SU-DHL-6 (cell line): Measurements from ENCODE around the gene NUP88.

Source experiments
- H2AFZ ChIP-seq: fragments of 200-600 bp; sonication (generic); 2 replicates; pipeline ENCODE4 v1.6.1; 2014; ENCODE audit warnings: low read depth, mild to moderate bottlenecking, moderate library complexity, mixed read lengths, antibody characterized with exemption, low read length; ENCODE audit not compliant: severe bottlenecking
- H3F3A ChIP-seq: fragments of 200-600 bp; shearing (Covaris generic); 2 replicates; pipeline ENCODE4 v1.6.0; 2016; ENCODE audit warnings: antibody characterized with exemption, mild to moderate bottlenecking; ENCODE audit not compliant: insufficient read depth
- H3K27ac ChIP-seq: fragments of 200-600 bp; sonication (generic); 2 replicates; pipeline ENCODE4 v1.5.1; 2016; ENCODE audit warnings: low read depth, mild to moderate bottlenecking, low read length, moderate library complexity, mixed read lengths
- H3K27me3 ChIP-seq: fragments of 200-600 bp; sonication (generic), shearing (Covaris generic); 2 replicates; pipeline ENCODE4 v1.6.0; 2014; ENCODE audit warnings: mild to moderate bottlenecking, low read length
- H3K36me3 ChIP-seq: fragments of 200-600 bp; sonication (generic); 2 replicates; pipeline ENCODE4 v1.6.1; 2014; ENCODE audit warnings: mild to moderate bottlenecking, low read length, mixed read lengths
- H3K4me2 ChIP-seq: fragments of 300-600, 200-600 bp; shearing (Covaris generic), sonication (generic); 2 replicates; pipeline ENCODE4 v1.6.0; 2014; ENCODE audit warnings: low read length, low read depth, mild to moderate bottlenecking; ENCODE audit not compliant: poor library complexity, severe bottlenecking
- H3K4me3 ChIP-seq: fragments of 200-600 bp; sonication (generic); 2 replicates; pipeline ENCODE4 v1.5.1; 2014; ENCODE audit warnings: antibody characterized with exemption, low read length, mild to moderate bottlenecking, mixed read lengths; ENCODE audit not compliant: insufficient read depth, poor library complexity, severe bottlenecking
- H3K79me2 ChIP-seq: fragments of 200-600 bp; sonication (generic); 2 replicates; pipeline ENCODE4 v1.6.1; 2014; ENCODE audit warnings: mild to moderate bottlenecking, low read length, moderate library complexity; ENCODE audit not compliant: insufficient read depth
- H3K9ac ChIP-seq: fragments of 200-600 bp; sonication (generic); 2 replicates; pipeline ENCODE4 v1.7.0; 2014; ENCODE audit warnings: mild to moderate bottlenecking, low read length
- H3K9me2 ChIP-seq: fragments of 200-600 bp; sonication (generic); replicated peaks from 2 replicates; pipeline ENCODE4 v1.6.1; 2014; ENCODE audit warnings: low read length; ENCODE audit not compliant: insufficient read depth
- H3K9me3 ChIP-seq: fragments of 200-600 bp; sonication (generic); 2 replicates; pipeline ENCODE4 v1.6.1; 2014; ENCODE audit warnings: low read length, mixed read lengths; ENCODE audit not compliant: insufficient read depth
- H4K20me1 ChIP-seq: fragments of 200-600 bp; sonication (generic); 2 replicates; pipeline ENCODE4 v1.6.1; 2014; ENCODE audit warnings: low read depth, mild to moderate bottlenecking, antibody characterized with exemption, low read length, moderate library complexity, mixed read lengths
- EZH2phosphoT487 ChIP-seq: fragments of 200-600 bp; sonication (generic), shearing (Covaris generic); conservative IDR thresholded peaks from 2 replicates; pipeline ENCODE4 v1.6.1; 2018; ENCODE audit warnings: mild to moderate bottlenecking, antibody characterized with exemption, low read length, moderate library complexity, mixed read lengths
- TF ChIP-seq, protein P1 (sequence below): fragments of 200-600 bp; sonication (generic); IDR thresholded peaks from one replicate; pipeline ENCODE4 v1.5.1; 2017; ENCODE audit warnings: antibody characterized with exemption, mild to moderate bottlenecking, low read length, moderate library complexity; ENCODE audit not compliant: insufficient read depth, poor library complexity, severe bottlenecking

NUP88 gene

DNA sequence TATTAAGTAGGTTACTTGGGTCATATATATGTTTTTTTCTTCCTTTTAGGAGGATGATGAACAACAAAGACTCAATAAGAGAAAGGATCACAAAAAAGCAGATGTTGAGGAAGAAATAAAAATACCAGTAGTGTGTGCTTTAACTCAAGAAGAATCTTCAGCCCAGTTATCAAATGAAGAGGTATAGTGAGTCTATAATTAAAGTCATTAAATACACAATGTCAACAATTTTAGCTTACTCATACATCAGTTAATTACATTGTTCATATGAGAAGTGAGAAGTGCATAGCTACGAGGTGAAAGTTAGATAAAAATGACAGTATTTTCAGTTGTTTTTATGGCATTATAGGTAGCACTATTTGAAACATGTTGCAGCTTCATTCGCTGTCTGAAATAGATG lies 65.2 kb downstream of the NUP88 start:
- Histone ChIP-seq H3K4me2 (no peak overlapping the region), H3K4me3 (no peak overlapping the region), H3K9me3 (no peaks in the 10 kb centered on the region), H3K27ac (no peak overlapping the region), H3K36me3 (peaks cover 21% of the 10 kb centered on the region; the same call in 1 of the 2 replicates), H3F3A (no peaks in the 10 kb centered on the region), H3K27me3 (no peaks in the 10 kb centered on the region), H2AFZ (no peak overlapping the region), H3K9ac (no peak overlapping the region), H3K79me2 (no peaks in the 10 kb centered on the region), H3K9me2 (no peaks in the 10 kb centered on the region), H4K20me1 (no peaks in the 10 kb centered on the region)
- TF ChIP-seq, protein P1, sequence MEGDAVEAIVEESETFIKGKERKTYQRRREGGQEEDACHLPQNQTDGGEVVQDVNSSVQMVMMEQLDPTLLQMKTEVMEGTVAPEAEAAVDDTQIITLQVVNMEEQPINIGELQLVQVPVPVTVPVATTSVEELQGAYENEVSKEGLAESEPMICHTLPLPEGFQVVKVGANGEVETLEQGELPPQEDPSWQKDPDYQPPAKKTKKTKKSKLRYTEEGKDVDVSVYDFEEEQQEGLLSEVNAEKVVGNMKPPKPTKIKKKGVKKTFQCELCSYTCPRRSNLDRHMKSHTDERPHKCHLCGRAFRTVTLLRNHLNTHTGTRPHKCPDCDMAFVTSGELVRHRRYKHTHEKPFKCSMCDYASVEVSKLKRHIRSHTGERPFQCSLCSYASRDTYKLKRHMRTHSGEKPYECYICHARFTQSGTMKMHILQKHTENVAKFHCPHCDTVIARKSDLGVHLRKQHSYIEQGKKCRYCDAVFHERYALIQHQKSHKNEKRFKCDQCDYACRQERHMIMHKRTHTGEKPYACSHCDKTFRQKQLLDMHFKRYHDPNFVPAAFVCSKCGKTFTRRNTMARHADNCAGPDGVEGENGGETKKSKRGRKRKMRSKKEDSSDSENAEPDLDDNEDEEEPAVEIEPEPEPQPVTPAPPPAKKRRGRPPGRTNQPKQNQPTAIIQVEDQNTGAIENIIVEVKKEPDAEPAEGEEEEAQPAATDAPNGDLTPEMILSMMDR = no peak
- no peak for TF ChIP-seq EZH2phosphoT487

DNA sequence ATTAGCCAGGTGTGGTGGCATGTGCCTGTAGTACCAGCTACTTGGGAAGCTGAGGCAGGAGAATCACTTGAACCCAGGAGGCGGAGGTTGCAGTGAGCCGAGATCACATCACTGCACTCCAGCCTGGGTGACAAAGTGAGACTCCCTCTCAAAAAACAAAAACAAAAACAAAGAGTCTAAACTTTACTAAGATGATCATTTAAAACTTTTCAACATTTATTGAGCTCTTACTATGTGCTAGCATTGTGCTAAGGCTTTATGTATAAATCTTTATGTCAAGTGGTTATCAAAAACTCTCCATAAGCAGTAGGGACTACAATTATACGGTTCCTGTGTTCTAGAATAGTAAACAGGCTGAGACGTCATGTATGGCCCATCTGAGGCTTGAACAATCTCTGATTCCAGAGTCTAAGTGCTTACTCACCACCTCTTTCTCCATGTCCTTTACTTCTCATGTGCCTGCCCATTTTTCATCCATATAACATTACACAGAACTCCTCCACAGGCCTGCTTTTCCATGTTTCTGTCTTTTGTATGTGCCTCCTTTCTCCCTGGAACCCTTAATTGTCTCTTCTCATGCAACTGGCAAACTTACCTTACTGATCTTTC lies 66.7 kb downstream of the NUP88 start:
- no peaks in the 10 kb centered on the region for H3K79me2 ChIP-seq
- peaks cover 23% of the 10 kb centered on the region; the same call in 1 of the 2 replicates for H3K36me3 ChIP-seq

DNA sequence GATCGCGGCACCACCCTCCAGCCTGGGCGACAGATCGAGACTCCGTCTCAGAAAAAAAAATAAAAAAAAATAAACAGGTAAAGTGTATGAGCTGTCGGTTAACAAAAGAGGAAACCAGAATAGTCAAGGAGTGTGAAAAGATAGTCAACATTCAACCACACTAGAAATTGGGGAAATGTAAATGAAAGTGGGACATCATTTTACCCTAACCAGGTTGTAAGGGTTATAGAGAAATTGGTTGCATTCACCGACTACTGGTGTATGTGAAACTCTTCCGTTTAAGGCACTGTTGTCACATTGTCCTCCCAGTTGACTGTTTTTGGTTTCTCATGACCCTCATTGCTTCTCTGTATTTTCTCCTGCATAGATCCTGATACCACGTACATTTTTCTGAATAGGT lies 74.5 kb downstream of the NUP88 start:
- Histone ChIP-seq H3K4me2 (no peak overlapping the region), H3K9me3 (no peaks in the 10 kb centered on the region), H3K79me2 (no peaks in the 10 kb centered on the region), H3F3A (no peaks in the 10 kb centered on the region), H4K20me1 (no peaks in the 10 kb centered on the region), H2AFZ (no peak overlapping the region), H3K27me3 (no peaks in the 10 kb centered on the region), H3K27ac (no peak overlapping the region), H3K4me3 (no peak overlapping the region), H3K36me3 (peaks cover 17% of the 10 kb centered on the region), H3K9ac (no peak overlapping the region), H3K9me2 (no peaks in the 10 kb centered on the region)
- TF ChIP-seq, protein P1 = no peak
- TF ChIP-seq EZH2phosphoT487 = no peak

More for the DNA sequence above, 66.7 kb downstream of the NUP88 start:
- no peaks in the 10 kb centered on the region for H4K20me1 ChIP-seq
- no peaks in the 10 kb centered on the region for H3F3A ChIP-seq
- H3K4me2 ChIP-seq = no peak overlapping the region
- H3K4me3 ChIP-seq = no peak overlapping the region
- no peaks in the 10 kb centered on the region for H3K9me2 ChIP-seq
- H3K27me3 ChIP-seq = no peaks in the 10 kb centered on the region
- H3K27ac ChIP-seq = no peak overlapping the region
- no peak overlapping the region for H3K9ac ChIP-seq
- no peaks in the 10 kb centered on the region for H3K9me3 ChIP-seq
- no peak overlapping the region for H2AFZ ChIP-seq
- TF ChIP-seq, protein P1 = no peak
- no peak for TF ChIP-seq EZH2phosphoT487
